AG04450 (cell line): ENCODE data around the gene SND1. TPM values are rescaled to one million over a fixed set of nuclear protein-coding genes. Genes with fewer than 3 reads are reported as not detected.

ENCODE experiments used
- CTCF ChIA-PET: fragments of 300-600, 350-600 bp; formaldehyde crosslinking; extraction: SDS; loops from one replicate; lab custom pipeline; 2022; ENCODE audit warnings: antibody characterized with exemption, inconsistent platforms; lab: Charles Lee
- POLR2A ChIA-PET: fragments of 350-600 bp; formaldehyde crosslinking; extraction: SDS; loops from one replicate; lab custom pipeline; 2021; ENCODE audit warnings: antibody characterized with exemption, inconsistent platforms; lab: Yijun Ruan, JAX
- DNase-seq: peaks from one replicate; pipeline ENCODE4 v3.0.0-alpha.2; 2011; ENCODE audit warnings: low read depth, low spot score
- H3K27ac ChIP-seq: one replicate; pipeline ENCODE4 v1.5.1; 2012; ENCODE audit warnings: low read depth, low read length, control low read depth
- H3K27me3 ChIP-seq: one replicate; pipeline ENCODE4 v1.6.0; 2012; ENCODE audit warnings: low read length; ENCODE audit not compliant: control insufficient read depth, insufficient read depth
- H3K4me3 ChIP-seq: 2 replicates; pipeline ENCODE4 v1.5.1; 2011; ENCODE audit warnings: mild to moderate bottlenecking, low read depth, low read length, control low read depth
- H3K9me3 ChIP-seq: 2 replicates; pipeline ENCODE4 v1.5.1; 2012; ENCODE audit warnings: low read length; ENCODE audit not compliant: control insufficient read depth, insufficient read depth
- polyA plus RNA-seq: library from polyadenylated mRNA; depleted of rRNA; stranded (reverse); fragments of >200 nt; gene quantifications from 2 replicates; pipeline ENCODE4 v1.2.3, GENCODE V29; 2011
- TF ChIP-seq, protein P1 (sequence below): IDR thresholded peaks from 2 replicates; pipeline ENCODE4 v1.5.1; 2011; ENCODE audit warnings: low read depth, low read length, control low read depth, inconsistent platforms

SND1 gene
- polyA plus RNA-seq, 1 experiment = 247 TPM

DNA sequence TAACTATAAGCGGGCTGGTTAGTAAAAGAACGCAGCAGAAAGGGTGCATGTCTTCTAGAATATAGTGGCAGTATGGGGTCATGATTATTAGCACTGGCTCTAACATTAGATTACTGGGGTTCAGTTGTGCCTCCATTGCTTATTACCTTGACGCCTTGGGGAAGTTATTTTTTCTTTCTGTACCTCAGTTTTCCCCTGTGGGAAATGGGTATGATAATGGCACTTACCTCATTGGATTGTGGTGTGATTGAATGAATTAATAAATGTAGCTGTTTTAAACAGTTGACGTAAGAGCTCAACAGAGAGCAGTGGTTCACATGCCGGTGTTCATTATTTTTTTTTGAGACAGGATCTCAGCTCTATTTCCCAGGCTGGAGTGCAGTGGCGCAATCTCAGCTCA lies 262.7 kb downstream of the SND1 start:
- Histone ChIP-seq H3K27me3 (no peaks in the 10 kb centered on the region), H3K9me3 (no peaks in the 10 kb centered on the region), H3K27ac (no peak overlapping the region), H3K4me3 (no peak overlapping the region)
- CTCF ChIA-PET = interaction anchor here (0.8 kb wide), 1 partner anchor 295 kb away, joined by 4 read pairs; no protein-coding TSS in a partner anchor
- TF ChIP-seq, protein P1, sequence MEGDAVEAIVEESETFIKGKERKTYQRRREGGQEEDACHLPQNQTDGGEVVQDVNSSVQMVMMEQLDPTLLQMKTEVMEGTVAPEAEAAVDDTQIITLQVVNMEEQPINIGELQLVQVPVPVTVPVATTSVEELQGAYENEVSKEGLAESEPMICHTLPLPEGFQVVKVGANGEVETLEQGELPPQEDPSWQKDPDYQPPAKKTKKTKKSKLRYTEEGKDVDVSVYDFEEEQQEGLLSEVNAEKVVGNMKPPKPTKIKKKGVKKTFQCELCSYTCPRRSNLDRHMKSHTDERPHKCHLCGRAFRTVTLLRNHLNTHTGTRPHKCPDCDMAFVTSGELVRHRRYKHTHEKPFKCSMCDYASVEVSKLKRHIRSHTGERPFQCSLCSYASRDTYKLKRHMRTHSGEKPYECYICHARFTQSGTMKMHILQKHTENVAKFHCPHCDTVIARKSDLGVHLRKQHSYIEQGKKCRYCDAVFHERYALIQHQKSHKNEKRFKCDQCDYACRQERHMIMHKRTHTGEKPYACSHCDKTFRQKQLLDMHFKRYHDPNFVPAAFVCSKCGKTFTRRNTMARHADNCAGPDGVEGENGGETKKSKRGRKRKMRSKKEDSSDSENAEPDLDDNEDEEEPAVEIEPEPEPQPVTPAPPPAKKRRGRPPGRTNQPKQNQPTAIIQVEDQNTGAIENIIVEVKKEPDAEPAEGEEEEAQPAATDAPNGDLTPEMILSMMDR = no peak
- POLR2A ChIA-PET = no interaction called here
- DNase-seq = no peak

DNA sequence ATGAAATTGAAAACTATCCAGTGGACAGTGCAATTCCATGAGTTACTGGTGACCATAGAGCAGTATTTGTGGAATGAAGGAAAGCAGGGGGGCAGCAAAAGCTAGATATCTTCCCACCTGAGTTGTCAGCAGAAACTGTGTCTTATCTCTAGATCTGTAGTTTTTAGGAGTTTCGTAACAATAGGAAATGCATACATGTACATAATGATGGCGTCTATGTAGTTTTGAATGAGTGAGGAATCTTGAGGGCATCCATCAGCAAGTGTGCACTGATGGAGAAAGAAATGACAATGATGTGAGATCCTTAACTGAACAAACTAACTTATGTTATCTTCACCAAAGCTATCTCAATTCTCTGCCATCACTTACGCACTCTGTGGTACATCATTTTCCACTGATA lies 264.7 kb downstream of the SND1 start:
- Histone ChIP-seq H3K9me3 (no peaks in the 10 kb centered on the region), H3K4me3 (no peak overlapping the region), H3K27me3 (no peaks in the 10 kb centered on the region), H3K27ac (no peak overlapping the region)
- no peak for DNase-seq
- ChIA-PET POLR2A (no interaction called here), CTCF (no interaction called here)
- TF ChIP-seq, protein P1 = no peak

DNA sequence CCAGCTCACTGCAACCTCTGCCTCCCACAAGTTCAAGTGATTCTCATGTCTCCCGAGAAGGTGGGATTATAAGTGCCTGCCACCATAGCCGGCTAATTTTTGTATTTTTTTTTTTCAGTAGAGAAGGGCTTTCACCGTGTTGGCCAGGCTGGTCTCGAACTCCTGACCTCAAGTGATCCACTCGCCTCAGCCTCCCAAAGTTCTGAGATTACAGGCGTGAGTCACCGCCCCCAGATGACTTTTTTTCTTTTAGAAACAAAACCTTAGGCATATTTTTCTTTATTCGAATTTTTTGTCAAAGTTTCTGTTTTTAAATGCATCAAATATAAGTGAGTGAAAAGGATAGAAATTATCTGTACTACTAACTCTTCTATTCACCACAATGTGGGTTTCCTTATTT lies 266.1 kb downstream of the SND1 start:
- ChIA-PET POLR2A (no interaction called here), CTCF (interaction anchor here (0.6 kb wide), 1 partner anchor 210 kb away, joined by 4 read pairs; no protein-coding TSS in a partner anchor)
- DNase-seq = no peak
- no peaks in the 10 kb centered on the region for H3K9me3 ChIP-seq
- H3K27me3 ChIP-seq = no peaks in the 10 kb centered on the region
- TF ChIP-seq, protein P1 = no peak
- no peak overlapping the region for H3K27ac ChIP-seq
- H3K4me3 ChIP-seq = no peak overlapping the region

DNA sequence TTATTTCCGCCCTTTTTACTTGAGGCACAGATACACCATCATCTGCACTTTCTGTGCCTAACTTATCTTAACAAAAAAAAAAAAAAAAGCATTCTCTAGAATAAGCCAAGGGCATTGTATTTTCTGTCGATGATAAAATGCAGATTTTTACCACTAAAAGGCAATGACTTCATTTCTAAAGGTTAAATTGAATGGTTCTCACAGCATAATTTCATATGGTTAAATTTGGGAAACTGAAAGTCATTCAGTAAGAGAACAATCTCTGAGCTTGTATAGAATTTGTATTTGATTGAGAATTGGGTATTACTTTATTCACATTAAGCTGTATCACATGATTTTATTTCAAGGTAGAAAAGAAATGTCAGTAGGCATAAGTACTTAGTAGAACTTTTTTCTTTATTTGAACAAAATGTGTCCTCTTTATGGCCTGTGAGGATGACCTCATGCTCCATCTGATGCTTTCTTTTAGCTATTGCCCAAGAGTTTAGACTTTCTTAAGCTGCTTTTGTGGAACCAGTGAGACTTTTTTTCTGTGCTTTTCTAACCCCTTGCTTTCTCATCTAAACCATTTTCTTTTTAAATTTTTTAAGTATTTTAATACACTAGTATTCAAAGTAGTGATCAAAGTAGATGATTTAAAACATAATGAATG lies 268.9 kb downstream of the SND1 start:
- no peak overlapping the region for H3K27ac ChIP-seq
- H3K27me3 ChIP-seq = no peaks in the 10 kb centered on the region
- TF ChIP-seq, protein P1 = no peak
- CTCF ChIA-PET = no interaction called here
- no peak for DNase-seq
- H3K4me3 ChIP-seq = no peak overlapping the region
- H3K9me3 ChIP-seq = no peaks in the 10 kb centered on the region
- POLR2A ChIA-PET = interaction anchor here (0.5 kb wide), 1 partner anchor 213 kb away, joined by 4 read pairs; no protein-coding TSS in a partner anchor

DNA sequence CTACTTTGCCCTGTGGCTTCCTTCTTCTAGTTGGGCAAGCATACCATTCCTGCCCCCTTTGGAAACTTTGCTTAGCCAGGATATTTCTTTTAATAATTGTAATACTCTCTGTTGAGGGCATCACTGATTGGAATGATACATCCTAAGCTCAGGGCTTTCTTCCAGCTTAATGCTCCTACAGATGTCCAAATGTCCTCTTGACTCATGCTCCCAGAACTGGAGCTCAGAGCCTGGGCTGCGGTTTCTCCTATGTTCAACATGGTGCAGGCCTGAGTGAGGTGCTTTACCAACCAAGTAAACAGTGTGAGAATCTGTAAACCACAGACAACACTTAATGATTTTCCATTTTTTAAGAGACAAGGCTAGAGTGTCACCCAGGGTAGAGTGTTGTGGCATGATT lies 270.7 kb downstream of the SND1 start:
- Histone ChIP-seq H3K4me3 (no peak overlapping the region), H3K27ac (no peak overlapping the region), H3K9me3 (no peaks in the 10 kb centered on the region), H3K27me3 (no peaks in the 10 kb centered on the region)
- DNase-seq = no peak
- ChIA-PET POLR2A (no interaction called here), CTCF (no interaction called here)
- TF ChIP-seq, protein P1 = no peak
